H9 (cell line): ENCODE data around the gene UBE2Q2. TPM values are rescaled to one million over a fixed set of nuclear protein-coding genes. Genes with fewer than 3 reads are reported as not detected.

Experiments
- DNase-seq: peaks from one replicate; pipeline ENCODE4 v3.0.0-alpha.2; 2017
- H2AFZ ChIP-seq: one replicate; pipeline ENCODE4 v1.6.1; 2013; ENCODE audit warnings: mild to moderate bottlenecking, low read length, control low read depth, moderate library complexity
- H2AK5ac ChIP-seq: 2 replicates; pipeline ENCODE4 v1.6.1; 2013; ENCODE audit warnings: low read length, control low read depth, mixed read lengths; ENCODE audit not compliant: insufficient read length
- H2BK120ac ChIP-seq: one replicate; pipeline ENCODE4 v1.6.1; 2013; ENCODE audit warnings: low read depth, mild to moderate bottlenecking, low read length, control low read depth, inconsistent platforms; ENCODE audit not compliant: poor library complexity, severe bottlenecking
- H2BK12ac ChIP-seq: 2 replicates; pipeline ENCODE4 v1.6.1; 2013; ENCODE audit warnings: low read length, control low read depth, mixed read lengths, low read depth; ENCODE audit not compliant: insufficient read length
- H2BK15ac ChIP-seq: 2 replicates; pipeline ENCODE4 v1.6.1; 2013; ENCODE audit warnings: low read depth, low read length, control low read depth
- H2BK20ac ChIP-seq: one replicate; pipeline ENCODE4 v1.6.1; 2013; ENCODE audit warnings: low read depth, mild to moderate bottlenecking, low read length, control low read depth, inconsistent platforms; ENCODE audit not compliant: poor library complexity, severe bottlenecking
- H2BK5ac ChIP-seq: 2 replicates; pipeline ENCODE4 v1.6.1; 2013; ENCODE audit warnings: low read length, control low read depth, mixed read lengths; ENCODE audit not compliant: insufficient read length
- H3K14ac ChIP-seq: 2 replicates; pipeline ENCODE4 v1.6.1; 2013; ENCODE audit warnings: low read length, control low read depth; ENCODE audit not compliant: insufficient read depth
- H3K18ac ChIP-seq: 2 replicates; pipeline ENCODE4 v1.6.1; 2013; ENCODE audit warnings: low read depth, mild to moderate bottlenecking, mixed read lengths, low read length, control low read depth; ENCODE audit not compliant: insufficient read length
- H3K23ac ChIP-seq: 2 replicates; pipeline ENCODE4 v1.6.1; 2013; ENCODE audit warnings: low read length, control low read depth, mixed read lengths, low read depth; ENCODE audit not compliant: insufficient read length
- H3K23me2 ChIP-seq: 2 replicates; pipeline ENCODE4 v1.6.1; 2013; ENCODE audit warnings: low read depth, mild to moderate bottlenecking, mixed read lengths, low read length, control low read depth; ENCODE audit not compliant: insufficient read length, poor library complexity, severe bottlenecking
- H3K27ac ChIP-seq: 2 replicates; pipeline ENCODE4 v1.5.1; 2013; ENCODE audit warnings: low read length, control low read depth, mixed read lengths, low read depth; ENCODE audit not compliant: insufficient read length
- H3K27me3 ChIP-seq: 2 replicates; pipeline ENCODE4 v1.6.1; 2013; ENCODE audit warnings: low read length, control low read depth, inconsistent platforms; ENCODE audit not compliant: insufficient read depth
- H3K4ac ChIP-seq: 2 replicates; pipeline ENCODE4 v1.6.1; 2013; ENCODE audit warnings: low read depth, mild to moderate bottlenecking, control low read depth, inconsistent platforms, low read length, moderate library complexity
- H3K4me1 ChIP-seq: 2 replicates; pipeline ENCODE4 v1.6.1; 2013; ENCODE audit warnings: low read length, control low read depth, inconsistent platforms; ENCODE audit not compliant: insufficient read depth
- H3K4me2 ChIP-seq: 2 replicates; pipeline ENCODE4 v1.6.1; 2013; ENCODE audit warnings: low read length, control low read depth, mixed read lengths; ENCODE audit not compliant: insufficient read length, insufficient read depth
- H3K56ac ChIP-seq: 2 replicates; pipeline ENCODE4 v1.6.1; 2013; ENCODE audit warnings: low read depth, mild to moderate bottlenecking, mixed read lengths, low read length, control low read depth; ENCODE audit not compliant: insufficient read length
- H3K79me1 ChIP-seq: 2 replicates; pipeline ENCODE4 v1.6.1; 2013; ENCODE audit warnings: low read depth, mild to moderate bottlenecking, moderate library complexity, low read length, control low read depth, inconsistent platforms; ENCODE audit not compliant: insufficient read depth, poor library complexity, severe bottlenecking
- H3K79me2 ChIP-seq: 2 replicates; pipeline ENCODE4 v1.6.1; 2013; ENCODE audit warnings: low read length, control low read depth, inconsistent platforms; ENCODE audit not compliant: insufficient read depth
- H3K9ac ChIP-seq: 2 replicates; pipeline ENCODE4 v1.6.1; 2013; ENCODE audit warnings: low read length, control low read depth, mixed read lengths; ENCODE audit not compliant: insufficient read length; ENCODE audit errors: extremely low read depth
- H3K9me3 ChIP-seq: one replicate; pipeline ENCODE4 v1.6.1; 2013; ENCODE audit warnings: low read depth, low read length, inconsistent platforms; ENCODE audit not compliant: control insufficient read depth
- H3T11ph ChIP-seq: one replicate; pipeline ENCODE4 v1.6.1; 2013; ENCODE audit warnings: mild to moderate bottlenecking, low read length, control low read depth, inconsistent platforms
- H4K20me1 ChIP-seq: one replicate; pipeline ENCODE4 v1.6.1; 2013; ENCODE audit not compliant: control insufficient read depth, insufficient read length, insufficient read depth
- H4K5ac ChIP-seq: 2 replicates; pipeline ENCODE4 v1.6.1; 2013; ENCODE audit warnings: low read depth, mild to moderate bottlenecking, mixed read lengths, low read length, control low read depth; ENCODE audit not compliant: insufficient read length
- H4K8ac ChIP-seq: replicated peaks from 2 replicates; pipeline ENCODE4 v1.6.1; 2013; ENCODE audit warnings: low read length, control low read depth, mixed read lengths, low read depth; ENCODE audit not compliant: insufficient read length
- H4K91ac ChIP-seq: 2 replicates; pipeline ENCODE4 v1.6.1; 2013; ENCODE audit warnings: low read depth, mild to moderate bottlenecking, moderate library complexity, mixed read lengths, low read length, control low read depth; ENCODE audit not compliant: insufficient read length
- H3K27ac Mint-ChIP-seq, 3 experiments: 2 replicates in 2 of 3; 3 replicates in 1 of 3; pipeline ENCODE4 v1.8.0; 2020 to 2021; ENCODE audit warnings: mixed read lengths in 3 of 3, mild to moderate bottlenecking in 1 of 3, moderate library complexity in 1 of 3
- H3K27me3 Mint-ChIP-seq: 2 replicates; pipeline ENCODE4 v1.8.0; 2021; ENCODE audit warnings: low read depth, mild to moderate bottlenecking, moderate library complexity, mixed read lengths
- H3K36me3 Mint-ChIP-seq, 3 experiments: 2 replicates in 2 of 3; 3 replicates in 1 of 3; pipeline ENCODE4 v1.8.0; 2020 to 2021; ENCODE audit warnings: low read depth in 3 of 3, mixed read lengths in 3 of 3; ENCODE audit not compliant: insufficient read depth in 1 of 3
- H3K4me1 Mint-ChIP-seq, 2 experiments: 2 replicates each; pipeline ENCODE4 v1.8.0; 2020; ENCODE audit warnings: mixed read lengths in 2 of 2
- H3K4me3 Mint-ChIP-seq, 2 experiments: 2 replicates in 1 of 2; 3 replicates in 1 of 2; pipeline ENCODE4 v1.8.0; 2020 to 2021; ENCODE audit warnings: mild to moderate bottlenecking in 2 of 2, mixed read lengths in 2 of 2, moderate library complexity in 1 of 2
- H3K9me3 Mint-ChIP-seq, 2 experiments: 2 replicates in 1 of 2; 3 replicates in 1 of 2; pipeline ENCODE4 v1.8.0; 2020; ENCODE audit warnings: mild to moderate bottlenecking in 2 of 2, mixed read lengths in 2 of 2, moderate library complexity in 1 of 2
- CTCF ChIP-seq: fragments of 200-600 bp; sonication (generic); conservative IDR thresholded peaks from 3 replicates; pipeline ENCODE4 v1.8.0; 2021; ENCODE audit warnings: antibody characterized with exemption, mild to moderate bottlenecking
- WGBS: extraction: QIAGEN DNeasy Blood & Tissue Kit; methylation state at CpG from one replicate; pipeline ENCODE4 v1.1.7; 2013; ENCODE audit warnings: missing lambda C conversion rate, low lambda C conversion rate, mixed read lengths; ENCODE audit not compliant: insufficient read length; ENCODE audit errors: extremely low coverage; 5-methylcytosine and 5-hydroxymethylcytosine counted together
- long read RNA-seq: library from polyadenylated mRNA; unstranded; transcript quantifications from one replicate; pipeline ENCODE4 v2.0.0, GENCODE V29; 2020
- total RNA-seq: library from RNA; stranded (reverse); gene quantifications from 2 replicates; pipeline ENCODE4 v1.2.1, GENCODE V29; 2021

The UBE2Q2 gene
- 29.6 and 31.8 TPM in 2 replicates for total RNA-seq
- long read RNA-seq, transcript UBE2Q2-201 (13 exons, 3,130 nt): major isoform, 8 of 23 reads
- long read RNA-seq, partial matches to known transcripts: 2 of 23 reads
- long read RNA-seq, other reads (novel, unspliced or antisense): 12 of 23 reads

DNA sequence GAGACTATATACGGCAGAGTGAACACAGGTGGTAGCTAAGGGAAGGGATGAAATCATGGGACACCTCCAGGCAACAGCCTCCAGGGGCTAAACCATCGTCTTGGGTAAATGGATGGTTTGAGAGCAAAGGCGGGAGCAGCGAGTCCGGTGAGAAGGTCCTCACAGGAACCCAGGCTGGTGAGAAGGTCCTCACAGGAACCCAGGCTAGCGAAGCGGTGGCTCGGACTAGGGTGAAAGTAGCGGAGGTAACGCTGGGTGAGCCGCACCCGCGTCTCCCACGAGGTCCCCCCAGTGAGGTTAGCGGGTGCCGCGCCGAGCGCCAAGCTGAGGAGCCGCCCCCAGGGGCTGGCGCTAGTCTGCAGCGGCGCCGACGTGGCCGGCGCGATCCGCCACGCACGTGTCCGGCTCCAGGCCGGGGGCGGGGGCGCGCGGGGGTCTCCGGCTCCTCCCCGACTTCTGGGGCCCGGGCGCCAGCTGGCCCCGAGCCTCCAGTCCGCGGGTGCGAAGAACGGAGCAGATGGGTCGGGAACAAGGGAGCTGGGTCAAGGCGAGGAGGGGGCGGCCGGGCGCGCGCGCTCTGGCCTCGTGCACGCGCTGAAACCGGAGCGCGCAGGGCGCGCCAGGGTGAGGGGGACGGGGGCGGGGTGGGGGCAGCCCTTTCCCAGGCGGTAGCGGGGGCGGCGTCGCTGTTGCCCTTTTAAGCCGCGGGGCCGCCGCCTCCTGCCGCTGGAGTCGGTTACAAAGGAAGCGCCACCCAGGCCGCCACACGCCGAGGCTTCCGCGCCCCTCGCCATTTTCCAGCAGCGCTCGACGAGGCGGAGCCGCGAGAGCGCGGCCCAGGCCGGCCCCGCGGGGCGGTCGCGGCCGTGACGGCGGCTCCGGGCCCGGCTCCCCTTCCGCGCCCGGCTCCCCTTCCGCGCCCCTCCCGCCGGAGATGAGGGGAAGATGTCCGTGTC lies at the start of gene UBE2Q2:
TSS of gene UBE2Q2 (plus strand) at position 726 of the 956 bp plus-strand sequence. CDS start at position 946, 220 bp downstream.
- H3K4ac ChIP-seq: peak within 1 kb of the TSS; percentile 78; the same call in 1 of the 2 replicates
- H3K9me3 ChIP-seq: no peaks in the 10 kb centered on the region
- peak within 1 kb of the TSS; percentile 98 for H3K18ac ChIP-seq
- Mint-ChIP-seq H3K4me3 (peak within 1 kb of the TSS; percentile 89 to 90), H3K27me3 (peaks cover 17% of the 10 kb centered on the region), H3K4me1 (peaks cover 39 to 41% of the 10 kb centered on the region in 2 experiments), H3K27ac (peak within 1 kb of the TSS; percentile 85 to 95 (median 94)), H3K9me3 (no peaks in the 10 kb centered on the region; a peak in 2 of 5 replicates), H3K36me3 (peaks cover 6 to 27% (median 25%) of the 10 kb centered on the region in 3 experiments; a peak in 6 of 7 replicates)
- H4K5ac ChIP-seq: peak within 1 kb of the TSS; percentile 97
- peak within 1 kb of the TSS; percentile 94 for H3K9ac ChIP-seq
- H3K4me1 ChIP-seq: peaks cover 4% of the 10 kb centered on the region
- peak within 1 kb of the TSS; percentile 84 for H3T11ph ChIP-seq
- no peak within 1 kb of the TSS for H2BK120ac ChIP-seq
- no peaks in the 10 kb centered on the region for H4K20me1 ChIP-seq
- peak within 1 kb of the TSS; percentile 63 for H2BK12ac ChIP-seq
- H3K23ac ChIP-seq: no peak within 1 kb of the TSS
- peak within 1 kb of the TSS; percentile 98 for H3K4me2 ChIP-seq
- no peak within 1 kb of the TSS for H2AFZ ChIP-seq
- no peak within 1 kb of the TSS for H2BK5ac ChIP-seq
- peaks cover 6% of the 10 kb centered on the region for H3K79me1 ChIP-seq
- no peak within 1 kb of the TSS for H2BK20ac ChIP-seq
- peak within 1 kb of the TSS; percentile 96 for H4K91ac ChIP-seq
- no peak within 1 kb of the TSS; the same call in 1 of the 2 replicates for H2BK15ac ChIP-seq
- no peak within 1 kb of the TSS for H2AK5ac ChIP-seq
- H3K56ac ChIP-seq: no peak within 1 kb of the TSS
- no peaks in the 10 kb centered on the region for H3K27me3 ChIP-seq
- H3K23me2 ChIP-seq: peaks cover 14% of the 10 kb centered on the region
- WGBS: no CpG with 5 or more reads among the region's 109 CpGs
- H3K79me2 ChIP-seq: peaks cover 24% of the 10 kb centered on the region; the same call in 1 of the 2 replicates
- peak within 1 kb of the TSS; percentile 63 for H4K8ac ChIP-seq
- no peak within 1 kb of the TSS for H3K27ac ChIP-seq
- peak within 1 kb of the TSS; percentile 99 for H3K14ac ChIP-seq
- peak; percentile 23; the same call in 2 of the 3 replicates for TF ChIP-seq CTCF
- peak; percentile 82 for DNase-seq
